A549 (cell line): ENCODE measurements around the gene PSMD5. TPM values are rescaled to one million over a fixed set of nuclear protein-coding genes. Genes with fewer than 3 reads are reported as not detected.

Source experiments
- ATAC-seq, 2 experiments: fragments of 200-7000 bp in 1 of 2; fragments of >200 bp in 1 of 2; cut with Nextera tagmentation in 1 of 2; cut with Tn5 transposase in 1 of 2; 3 replicates each; pipeline versions ENCODE4 v1.8.0 to v1.9.1; 2018 to 2020; ENCODE audit warnings: mild to moderate bottlenecking in 1 of 2, moderate library complexity in 1 of 2
- CTCF ChIA-PET: fragments of 300-600 bp; sonication (Branson Sonifier 250); formaldehyde crosslinking; extraction: SDS; loops from one replicate; lab custom pipeline; 2021; ENCODE audit warnings: antibody characterized with exemption, inconsistent platforms; lab: Yijun Ruan, JAX
- POLR2A ChIA-PET: fragments of 350-600 bp; formaldehyde crosslinking; extraction: SDS; loops from one replicate; lab custom pipeline; 2021; ENCODE audit warnings: antibody characterized with exemption, inconsistent platforms; lab: Yijun Ruan, JAX
- DNase-seq, 2 experiments: peaks; one replicate each; pipeline versions ENCODE4 v3.0.0 to v3.0.0-alpha.2; 2011 to 2016; ENCODE audit warnings: low read depth in 1 of 2, low spot score in 1 of 2
- FAIRE-seq: peaks from 2 replicates; lab custom pipeline; 2011; peaks lifted over from hg19 to GRCh38; lab: Jason Lieb, UNC
- H3K27ac ChIP-seq, 2 experiments: fragments of >200 bp; sonication (Bioruptor Twin); formaldehyde crosslinking; 3 replicates each; pipeline ENCODE4 v1.5.1; 2016 to 2017
- H3K4me1 ChIP-seq: fragments of >200 bp; sonication (Bioruptor Twin); formaldehyde crosslinking; 3 replicates; pipeline ENCODE4 v1.6.1; 2016
- H3K4me2 ChIP-seq: fragments of >200 bp; sonication (Bioruptor Twin); formaldehyde crosslinking; 3 replicates; pipeline ENCODE4 v1.6.1; 2016
- H3K4me3 ChIP-seq: fragments of >200 bp; sonication (Bioruptor Twin); formaldehyde crosslinking; 3 replicates; pipeline ENCODE4 v1.5.1; 2016
- H3K9me3 ChIP-seq: fragments of >200 bp; sonication (Bioruptor Twin); formaldehyde crosslinking; 3 replicates; pipeline ENCODE4 v1.6.1; 2016
- BHLHE40 ChIP-seq: IDR thresholded peaks from 2 replicates; pipeline ENCODE4 v1.6.1; 2012; ENCODE audit warnings: low read depth, low read length, inconsistent platforms
- CBX2 ChIP-seq: fragments of 200-600 bp; sonication (generic); IDR thresholded peaks from 2 replicates; pipeline ENCODE4 v1.6.1; 2016; ENCODE audit warnings: low read depth, mild to moderate bottlenecking, borderline replicate concordance
- CEBPB ChIP-seq, 2 experiments: fragments of >200 bp in 1 of 2; sonication (Bioruptor Twin) in 1 of 2; formaldehyde crosslinking in 1 of 2; IDR thresholded peaks; 2 replicates each; pipeline ENCODE4 v1.6.1; 2012 to 2016
- CHD2 ChIP-seq: fragments of 150-350 bp; IDR thresholded peaks from 2 replicates; pipeline ENCODE4 v1.6.1; 2014; ENCODE audit warnings: low read length; ENCODE audit not compliant: partially characterized antibody
- EHF ChIP-seq: fragments of 250-450 bp; sonication (Bioruptor Pico); IDR thresholded peaks from 2 replicates; pipeline ENCODE4 v1.5.0; 2020; ENCODE audit warnings: mild to moderate bottlenecking
- FOSB ChIP-seq: fragments of 250-450 bp; sonication (Bioruptor Pico); IDR thresholded peaks from 2 replicates; pipeline ENCODE4 v1.5.0; 2020; ENCODE audit warnings: mild to moderate bottlenecking, moderate library complexity
- FOSL2 ChIP-seq, 2 experiments: fragments of 450-650 bp in 1 of 2; fragments of >200 bp in 1 of 2; sonication (Bioruptor Twin) in 1 of 2; formaldehyde crosslinking; IDR thresholded peaks; 2 replicates each; pipeline versions ENCODE4 v1.5.0 to v1.6.1; 2016 to 2020; ENCODE audit warnings: mild to moderate bottlenecking in 1 of 2, moderate library complexity in 1 of 2
- GATA3 ChIP-seq: IDR thresholded peaks from 2 replicates; pipeline ENCODE4 v1.6.1; 2012; ENCODE audit warnings: borderline replicate concordance
- HOXB13 ChIP-seq: fragments of 250-450 bp; sonication (Bioruptor Pico); IDR thresholded peaks from 2 replicates; pipeline ENCODE4 v1.5.0; 2020; ENCODE audit warnings: low read depth, mild to moderate bottlenecking, moderate library complexity
- JUN ChIP-seq, 2 experiments: fragments of >200 bp; sonication (Bioruptor Twin); formaldehyde crosslinking; IDR thresholded peaks; 2 replicates in 1 of 2; 3 replicates in 1 of 2; pipeline ENCODE4 v1.6.1; 2016 to 2017
- JUNB ChIP-seq: fragments of >200 bp; sonication (Bioruptor Twin); formaldehyde crosslinking; IDR thresholded peaks from 2 replicates; pipeline ENCODE4 v1.6.1; 2016
- KDM1A ChIP-seq: fragments of 200-600 bp; sonication (generic); IDR thresholded peaks from 2 replicates; pipeline ENCODE4 v1.6.1; 2016; ENCODE audit warnings: low read depth, mild to moderate bottlenecking
- KDM5A ChIP-seq: fragments of 200-600 bp; sonication (generic); IDR thresholded peaks from 2 replicates; pipeline ENCODE4 v1.6.1; 2016; ENCODE audit warnings: antibody characterized with exemption, mild to moderate bottlenecking
- NFE2L2 ChIP-seq: fragments of 150-350 bp; conservative IDR thresholded peaks from 2 replicates; pipeline ENCODE4 v1.6.1; 2014; ENCODE audit warnings: low read length
- PHF8 ChIP-seq: fragments of 200-600 bp; sonication (generic); IDR thresholded peaks from 2 replicates; pipeline ENCODE4 v1.6.1; 2016; ENCODE audit warnings: low read depth, mild to moderate bottlenecking, antibody characterized with exemption, moderate library complexity, borderline replicate concordance
- RAD21 ChIP-seq, 2 experiments: fragments of >200 bp in 1 of 2; sonication (Bioruptor Twin) in 1 of 2; formaldehyde crosslinking in 1 of 2; IDR thresholded peaks in 1 of 2; conservative IDR thresholded peaks in 1 of 2; 2 replicates in 1 of 2; 3 replicates in 1 of 2; pipeline ENCODE4 v1.6.1; 2012 to 2018; ENCODE audit warnings: inconsistent platforms in 1 of 2
- RNF2 ChIP-seq: fragments of 200-600 bp; sonication (generic); IDR thresholded peaks from 2 replicates; pipeline ENCODE4 v1.6.1; 2016; ENCODE audit warnings: low read depth, mild to moderate bottlenecking, antibody characterized with exemption, moderate library complexity, borderline replicate concordance
- TFCP2L1 ChIP-seq: fragments of 250-450 bp; sonication (Bioruptor Pico); IDR thresholded peaks from 2 replicates; pipeline ENCODE4 v1.5.0; 2021; ENCODE audit warnings: mild to moderate bottlenecking
- ZC3H11A ChIP-seq: fragments of 450-650 bp; IDR thresholded peaks from 2 replicates; pipeline ENCODE4 v1.6.1; 2014; ENCODE audit warnings: antibody characterized with exemption, mild to moderate bottlenecking
- WGBS: methylation state at CpG from one replicate; pipeline ENCODE4 v1.1.6; 2017; ENCODE audit errors: missing lambda C conversion rate; 5-methylcytosine and 5-hydroxymethylcytosine counted together
- polyA plus RNA-seq, 4 experiments: library from polyadenylated mRNA; depleted of rRNA in 3 of 4; stranded (reverse); fragments of >200 nt; fragmentation: RNase III in 1 of 4; extraction: RNeasy Plus Mini Kit Qiagen cat#74134 plus additional on column Dnase treatment in 1 of 4; gene quantifications; 2 replicates in 3 of 4; 3 replicates in 1 of 4; pipeline ENCODE4 v1.2.3, GENCODE V29; 2011 to 2017
- TF ChIP-seq, protein P1 (sequence below): fragments of 150-350 bp; IDR thresholded peaks from 2 replicates; pipeline ENCODE4 v1.6.1; 2014; ENCODE audit warnings: low read depth, mild to moderate bottlenecking, low read length
- TF ChIP-seq, protein P2 (sequence below): IDR thresholded peaks from 2 replicates; pipeline ENCODE4 v1.6.1; 2012
- TF ChIP-seq, protein P3 (sequence below): fragments of 200-600 bp; sonication (generic); IDR thresholded peaks from 2 replicates; pipeline ENCODE4 v1.6.1; 2016; ENCODE audit warnings: antibody characterized with exemption, mild to moderate bottlenecking, moderate library complexity

The PSMD5 gene
- polyA plus RNA-seq, 2 of the 4 experiments (the other 2 are of a cell fraction): 34.6 to 63.7 TPM

DNA sequence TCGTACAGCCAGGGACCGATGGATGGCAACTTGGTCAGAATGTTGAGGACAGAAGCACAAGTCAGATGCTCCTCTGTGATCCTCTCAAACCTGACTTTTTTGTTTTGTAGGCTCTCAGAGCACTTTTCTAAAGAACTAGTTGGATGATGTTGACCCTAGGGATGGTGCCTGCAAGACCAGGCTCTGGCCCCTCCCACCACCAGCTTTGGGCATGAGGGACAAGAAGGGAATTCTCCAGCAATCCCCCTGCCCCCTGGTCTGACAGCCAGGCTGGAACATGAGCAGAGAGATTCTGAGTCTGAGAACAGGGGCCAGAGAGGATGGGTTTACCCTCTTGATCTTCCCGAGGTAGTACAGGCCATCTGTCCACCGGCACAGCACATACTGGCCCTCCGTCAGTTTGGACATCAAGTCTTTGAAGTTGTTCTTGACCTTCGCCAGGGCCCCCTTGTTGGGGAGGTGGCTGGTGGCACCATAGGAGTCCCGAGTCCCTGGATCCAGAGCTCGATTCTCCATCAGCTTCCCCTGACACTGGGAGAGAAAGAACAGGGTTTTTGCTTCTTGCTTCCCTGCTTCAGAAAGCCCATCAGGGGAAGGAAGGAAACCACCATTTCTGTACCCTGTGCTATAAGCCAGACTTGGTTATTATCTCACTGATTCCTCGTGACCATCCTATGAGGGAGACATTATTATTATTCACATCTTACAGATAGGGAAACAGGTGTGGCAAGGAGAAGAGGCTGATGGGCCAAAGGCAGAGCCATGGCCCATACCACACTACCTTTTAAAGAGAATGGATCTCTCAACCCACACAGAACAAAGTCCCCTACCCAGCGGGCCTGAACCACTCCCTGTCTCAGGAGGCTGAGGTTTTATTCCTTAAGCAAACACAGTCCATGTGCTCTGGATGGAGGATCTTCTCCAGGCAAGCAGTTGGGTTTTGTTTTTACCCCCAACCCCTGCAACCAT lies 31.8 kb upstream of the PSMD5 start:
- Histone ChIP-seq H3K4me1 (peaks cover 49% of the 10 kb centered on the region), H3K27ac (peak overlapping the region; percentile 99), H3K9me3 (no peaks in the 10 kb centered on the region)
- CTCF ChIA-PET: interaction anchor here (1.2 to 2.7 kb wide), 5 partner anchors 9 to 62 kb away, joined by 3 to 14 read pairs (median 3); no protein-coding TSS in a partner anchor
- TF ChIP-seq, protein P1, sequence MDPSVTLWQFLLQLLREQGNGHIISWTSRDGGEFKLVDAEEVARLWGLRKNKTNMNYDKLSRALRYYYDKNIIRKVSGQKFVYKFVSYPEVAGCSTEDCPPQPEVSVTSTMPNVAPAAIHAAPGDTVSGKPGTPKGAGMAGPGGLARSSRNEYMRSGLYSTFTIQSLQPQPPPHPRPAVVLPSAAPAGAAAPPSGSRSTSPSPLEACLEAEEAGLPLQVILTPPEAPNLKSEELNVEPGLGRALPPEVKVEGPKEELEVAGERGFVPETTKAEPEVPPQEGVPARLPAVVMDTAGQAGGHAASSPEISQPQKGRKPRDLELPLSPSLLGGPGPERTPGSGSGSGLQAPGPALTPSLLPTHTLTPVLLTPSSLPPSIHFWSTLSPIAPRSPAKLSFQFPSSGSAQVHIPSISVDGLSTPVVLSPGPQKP: no peak
- TF ChIP-seq KDM5A (no peak), RAD21 (conservative IDR thresholded peaks at IDR 0.05 in 1 of 2, IDR thresholded peaks at IDR 0.05 in 1 of 2) (no peak), EHF (CRISPR knock-in tag) (no peak), CBX2 (no peak), CEBPB (IDR thresholded peaks at IDR 0.05) (no peak), HOXB13 (CRISPR knock-in tag) (no peak), CHD2 (no peak), NFE2L2 (no peak)
- TF ChIP-seq, all 56 proteins: peak for 0
- H3K4me2 ChIP-seq: peak overlapping the region; percentile 93
- POLR2A ChIA-PET: interaction anchor here (1.0 kb wide), 1 partner anchor 81 kb away, joined by 3 read pairs; the partner anchor contains the start of gene FBXW2
- no peak for ATAC-seq
- no peak for DNase-seq
- WGBS: 93% methylated on average over 10 of the region's 10 CpGs
- H3K4me3 ChIP-seq: no peak overlapping the region; the same call in 2 of the 3 replicates
- FAIRE-seq: no peak

DNA sequence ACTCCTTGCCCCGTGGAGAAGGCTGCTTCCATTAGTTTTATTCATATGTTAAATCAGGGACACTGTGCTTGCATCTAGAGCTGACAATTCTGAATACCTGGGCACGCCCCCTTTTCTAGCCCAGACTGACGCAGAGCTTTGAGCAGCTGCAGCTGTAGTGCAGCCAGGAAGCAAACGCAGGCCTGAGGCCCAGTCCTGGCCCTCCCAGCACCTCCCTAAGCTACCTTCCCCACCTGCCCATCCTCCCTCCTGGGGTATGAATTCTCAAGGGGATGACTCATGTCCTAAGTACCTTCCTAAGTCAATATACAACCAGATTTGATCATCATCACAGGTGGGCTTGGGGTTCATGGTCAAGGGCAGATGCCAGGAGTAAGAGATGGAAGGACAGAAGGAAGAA lies 30.8 kb upstream of the PSMD5 start:
- CTCF ChIA-PET: interaction anchor here (2.0 to 2.7 kb wide), 2 partner anchors 27 to 63 kb away, joined by 5 to 14 read pairs; no protein-coding TSS in a partner anchor

More for the DNA sequence above, 30.8 kb upstream of the PSMD5 start:
- TF ChIP-seq RNF2: no peak
- TF ChIP-seq KDM1A: no peak
- peak in 1 of 2 experiments; percentile 32; a peak in 1 of 5 replicates for TF ChIP-seq JUN (IDR thresholded peaks at IDR 0.05)
- TF ChIP-seq, protein P2, sequence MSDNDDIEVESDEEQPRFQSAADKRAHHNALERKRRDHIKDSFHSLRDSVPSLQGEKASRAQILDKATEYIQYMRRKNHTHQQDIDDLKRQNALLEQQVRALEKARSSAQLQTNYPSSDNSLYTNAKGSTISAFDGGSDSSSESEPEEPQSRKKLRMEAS: peak; percentile 69
- no peak for TF ChIP-seq FOSB (CRISPR knock-in tag)
- no peak for TF ChIP-seq ZC3H11A
- no peak for TF ChIP-seq CHD2
- no peak for TF ChIP-seq BHLHE40
- TF ChIP-seq, protein P3, sequence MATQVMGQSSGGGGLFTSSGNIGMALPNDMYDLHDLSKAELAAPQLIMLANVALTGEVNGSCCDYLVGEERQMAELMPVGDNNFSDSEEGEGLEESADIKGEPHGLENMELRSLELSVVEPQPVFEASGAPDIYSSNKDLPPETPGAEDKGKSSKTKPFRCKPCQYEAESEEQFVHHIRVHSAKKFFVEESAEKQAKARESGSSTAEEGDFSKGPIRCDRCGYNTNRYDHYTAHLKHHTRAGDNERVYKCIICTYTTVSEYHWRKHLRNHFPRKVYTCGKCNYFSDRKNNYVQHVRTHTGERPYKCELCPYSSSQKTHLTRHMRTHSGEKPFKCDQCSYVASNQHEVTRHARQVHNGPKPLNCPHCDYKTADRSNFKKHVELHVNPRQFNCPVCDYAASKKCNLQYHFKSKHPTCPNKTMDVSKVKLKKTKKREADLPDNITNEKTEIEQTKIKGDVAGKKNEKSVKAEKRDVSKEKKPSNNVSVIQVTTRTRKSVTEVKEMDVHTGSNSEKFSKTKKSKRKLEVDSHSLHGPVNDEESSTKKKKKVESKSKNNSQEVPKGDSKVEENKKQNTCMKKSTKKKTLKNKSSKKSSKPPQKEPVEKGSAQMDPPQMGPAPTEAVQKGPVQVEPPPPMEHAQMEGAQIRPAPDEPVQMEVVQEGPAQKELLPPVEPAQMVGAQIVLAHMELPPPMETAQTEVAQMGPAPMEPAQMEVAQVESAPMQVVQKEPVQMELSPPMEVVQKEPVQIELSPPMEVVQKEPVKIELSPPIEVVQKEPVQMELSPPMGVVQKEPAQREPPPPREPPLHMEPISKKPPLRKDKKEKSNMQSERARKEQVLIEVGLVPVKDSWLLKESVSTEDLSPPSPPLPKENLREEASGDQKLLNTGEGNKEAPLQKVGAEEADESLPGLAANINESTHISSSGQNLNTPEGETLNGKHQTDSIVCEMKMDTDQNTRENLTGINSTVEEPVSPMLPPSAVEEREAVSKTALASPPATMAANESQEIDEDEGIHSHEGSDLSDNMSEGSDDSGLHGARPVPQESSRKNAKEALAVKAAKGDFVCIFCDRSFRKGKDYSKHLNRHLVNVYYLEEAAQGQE: no peak
- TF ChIP-seq JUNB: 0 out of 2 replicates have a peak, but pooled peaks have one; percentile 21
- TF ChIP-seq GATA3: peak; percentile 70; the same call in 1 of the 2 replicates
- no peak for TF ChIP-seq PHF8
- no peak for TF ChIP-seq TFCP2L1 (CRISPR knock-in tag)
- peak; percentile 14; the same call in 1 of the 2 replicates for TF ChIP-seq FOSL2 (IDR thresholded peaks at IDR 0.05)
- TF ChIP-seq FOSL2 (CRISPR knock-in tag; IDR thresholded peaks at IDR 0.05): peak; percentile 79
- DNase-seq (peak; percentile 62 to 73), ATAC-seq (no peak), FAIRE-seq (no peak)
- POLR2A ChIA-PET: interaction anchor here (1.0 to 1.6 kb wide), 2 partner anchors 56 to 80 kb away, joined by 5 to 6 read pairs; partner anchors contain the start of gene FBXW2
- H3K4me1 ChIP-seq: peaks cover 49% of the 10 kb centered on the region
- H3K4me3 ChIP-seq: no peak overlapping the region
- H3K9me3 ChIP-seq: no peaks in the 10 kb centered on the region
- H3K4me2 ChIP-seq: peak overlapping the region; percentile 93
- H3K27ac ChIP-seq: peak overlapping the region; percentile 99
- WGBS: 17% methylated on average over 4 of the region's 4 CpGs
